H1 (cell line): ENCODE data around the gene PDE1C. TPM values are rescaled to one million over a fixed set of nuclear protein-coding genes. Genes with fewer than 3 reads are reported as not detected.

ENCODE experiments used
- CTCF ChIA-PET: fragments of 300-600 bp; sonication (Branson Sonifier 250); formaldehyde crosslinking; loops from one replicate; lab custom pipeline; 2021; ENCODE audit not compliant: partially characterized antibody; lab: Charles Lee
- POLR2A ChIA-PET: fragments of 300-600 bp; sonication (Branson Sonifier 250); formaldehyde crosslinking; loops from one replicate; lab custom pipeline; 2021; ENCODE audit warnings: inconsistent platforms; ENCODE audit not compliant: partially characterized antibody; lab: Charles Lee
- DNase-seq, 2 experiments: peaks; one replicate each; pipeline versions ENCODE4 v3.0.0 to v3.0.0-alpha.2; 2010 to 2022; ENCODE audit warnings: low spot score in 2 of 2, low read depth in 1 of 2, mixed read lengths in 1 of 2
- FAIRE-seq: peaks from 2 replicates; lab custom pipeline; 2011; peaks lifted over from hg19 to GRCh38; lab: Jason Lieb, UNC
- H2AFZ ChIP-seq: 2 replicates; pipeline ENCODE4 v1.8.1; 2012; ENCODE audit warnings: low read length, inconsistent platforms
- H2AK5ac ChIP-seq: 2 replicates; pipeline ENCODE4 v1.6.1; 2013; ENCODE audit warnings: low read depth, low read length
- H2BK120ac ChIP-seq: replicated peaks from 2 replicates; pipeline ENCODE3; 2013; ENCODE audit warnings: low read depth, low read length, inconsistent platforms
- H2BK12ac ChIP-seq: 2 replicates; pipeline ENCODE4 v1.6.1; 2013; ENCODE audit warnings: low read depth, low read length
- H2BK15ac ChIP-seq: 2 replicates; pipeline ENCODE4 v1.6.1; 2013; ENCODE audit warnings: low read length
- H2BK20ac ChIP-seq: 2 replicates; pipeline ENCODE4 v1.6.1; 2013; ENCODE audit warnings: low read length
- H2BK5ac ChIP-seq: 2 replicates; pipeline ENCODE4 v1.6.1; 2013; ENCODE audit warnings: low read depth, low read length
- H3K14ac ChIP-seq: 2 replicates; pipeline ENCODE4 v1.6.1; 2013; ENCODE audit warnings: inconsistent platforms; ENCODE audit not compliant: insufficient read length
- H3K18ac ChIP-seq: 2 replicates; pipeline ENCODE4 v1.6.1; 2013; ENCODE audit warnings: low read length; ENCODE audit errors: extremely low read depth
- H3K23ac ChIP-seq: 2 replicates; pipeline ENCODE4 v1.6.1; 2013; ENCODE audit warnings: inconsistent platforms; ENCODE audit not compliant: insufficient read length
- H3K23me2 ChIP-seq: 2 replicates; pipeline ENCODE4 v1.6.1; 2013; ENCODE audit warnings: low read depth, low read length
- H3K27ac ChIP-seq: 2 replicates; pipeline ENCODE4 v1.6.1; 2011; ENCODE audit warnings: low read depth, low read length, inconsistent platforms
- H3K27me3 ChIP-seq, 4 experiments: replicated peaks in 1 of 4; 1 replicate in 1 of 4; 2 replicates in 3 of 4; pipeline versions ENCODE4 v1.6.1 to v1.8.1; 2011 to 2013; ENCODE audit warnings: low read length in 3 of 4, mild to moderate bottlenecking in 3 of 4, inconsistent platforms in 2 of 4, mixed read lengths in 2 of 4, moderate library complexity in 1 of 4; ENCODE audit not compliant: control insufficient read depth in 3 of 4, insufficient read depth in 3 of 4; ENCODE audit errors: extremely low read depth in 1 of 4
- H3K36me3 ChIP-seq, 4 experiments: 2 replicates each; pipeline versions ENCODE4 v1.6.1 to v1.8.1; 2011 to 2013; ENCODE audit warnings: mild to moderate bottlenecking in 4 of 4, low read length in 3 of 4, moderate library complexity in 2 of 4, control low read depth in 1 of 4, inconsistent platforms in 1 of 4; ENCODE audit not compliant: insufficient read depth in 4 of 4, control insufficient read depth in 2 of 4
- H3K4ac ChIP-seq: replicated peaks from 2 replicates; pipeline ENCODE3; 2013; ENCODE audit warnings: low read length, low read depth, mixed read lengths, inconsistent platforms; ENCODE audit not compliant: insufficient read length
- H3K4me1 ChIP-seq, 4 experiments: replicated peaks in 1 of 4; 1 replicate in 1 of 4; 2 replicates in 3 of 4; pipeline versions ENCODE4 v1.6.1 to v1.8.1; 2011 to 2013; ENCODE audit warnings: low read length in 3 of 4, inconsistent platforms in 2 of 4, mixed read lengths in 1 of 4; ENCODE audit not compliant: insufficient read depth in 4 of 4, control insufficient read depth in 3 of 4
- H3K4me2 ChIP-seq, 2 experiments: 2 replicates each; pipeline versions ENCODE4 v1.6.1 to v1.8.1; 2011 to 2013; ENCODE audit warnings: low read depth in 2 of 2, low read length in 2 of 2, control low read depth in 1 of 2, inconsistent platforms in 1 of 2, mild to moderate bottlenecking in 1 of 2; ENCODE audit not compliant: insufficient read depth in 1 of 2
- H3K4me3 ChIP-seq, 4 experiments: fragments of 200-600, 300-600 bp in 1 of 4; sonication (generic), shearing (Covaris generic), sonication (Bioruptor Twin) in 1 of 4; 2 replicates each; pipeline versions ENCODE4 v1.5.1 to v1.8.1; 2011 to 2016; ENCODE audit warnings: low read length in 4 of 4, low read depth in 3 of 4, control low read depth in 2 of 4, inconsistent platforms in 2 of 4, mild to moderate bottlenecking in 2 of 4, mixed read lengths in 1 of 4, moderate library complexity in 1 of 4; ENCODE audit not compliant: insufficient read depth in 2 of 4; ENCODE audit errors: extremely low read depth in 1 of 4
- H3K56ac ChIP-seq: replicated peaks from 2 replicates; pipeline ENCODE3; 2013; ENCODE audit warnings: low read depth, mild to moderate bottlenecking, mixed read lengths, low read length, inconsistent platforms; ENCODE audit not compliant: insufficient read length
- H3K79me1 ChIP-seq: 2 replicates; pipeline ENCODE4 v1.6.1; 2013; ENCODE audit warnings: low read depth, low read length, control low read depth
- H3K79me2 ChIP-seq, 2 experiments: 2 replicates each; pipeline versions ENCODE4 v1.6.1 to v1.8.1; 2012 to 2013; ENCODE audit warnings: low read length in 2 of 2, mild to moderate bottlenecking in 2 of 2, inconsistent platforms in 1 of 2; ENCODE audit not compliant: insufficient read depth in 2 of 2, control insufficient read depth in 1 of 2
- H3K9ac ChIP-seq, 4 experiments: replicated peaks in 1 of 4; 1 replicate in 1 of 4; 2 replicates in 3 of 4; pipeline versions ENCODE4 v1.6.1 to v1.8.1; 2011 to 2013; ENCODE audit warnings: low read depth in 3 of 4, low read length in 3 of 4, control low read depth in 2 of 4, mild to moderate bottlenecking in 2 of 4, moderate library complexity in 2 of 4, inconsistent platforms in 1 of 4; ENCODE audit errors: extremely low read depth in 1 of 4
- H3K9me3 ChIP-seq, 2 experiments: 2 replicates each; pipeline versions ENCODE4 v1.6.1 to v1.8.1; 2012 to 2013; ENCODE audit warnings: mild to moderate bottlenecking in 2 of 2, moderate library complexity in 2 of 2, control low read depth in 1 of 2, inconsistent platforms in 1 of 2, low read depth in 1 of 2, low read length in 1 of 2, mixed read lengths in 1 of 2; ENCODE audit not compliant: insufficient read depth in 2 of 2
- H4K20me1 ChIP-seq, 2 experiments: replicated peaks in 1 of 2; 2 replicates each; pipeline versions ENCODE3 to v1.8.1; 2011 to 2013; ENCODE audit warnings: inconsistent platforms in 2 of 2, low read length in 2 of 2, mild to moderate bottlenecking in 1 of 2; ENCODE audit not compliant: insufficient read depth in 2 of 2, control insufficient read depth in 1 of 2
- H4K5ac ChIP-seq: 2 replicates; pipeline ENCODE4 v1.6.1; 2013; ENCODE audit warnings: low read length, low read depth, mixed read lengths, inconsistent platforms; ENCODE audit not compliant: insufficient read length
- H4K8ac ChIP-seq: 2 replicates; pipeline ENCODE4 v1.8.0; 2013; ENCODE audit warnings: mild to moderate bottlenecking, moderate library complexity, low read length, inconsistent platforms; ENCODE audit not compliant: insufficient read depth; ENCODE audit errors: extremely low read depth
- H4K91ac ChIP-seq: replicated peaks from 2 replicates; pipeline ENCODE3; 2013; ENCODE audit warnings: low read length, mixed read lengths, inconsistent platforms; ENCODE audit not compliant: insufficient read length
- FOSL1 ChIP-seq: IDR thresholded peaks from 2 replicates; pipeline ENCODE4 v1.6.1; 2011; ENCODE audit warnings: mild to moderate bottlenecking, low read depth, low read length, moderate library complexity; ENCODE audit not compliant: insufficient read depth
- MAX ChIP-seq: IDR thresholded peaks from 2 replicates; pipeline ENCODE4 v1.6.1; 2012; ENCODE audit warnings: inconsistent platforms
- SIRT6 ChIP-seq: IDR thresholded peaks from one replicate; pipeline ENCODE4 v1.7.1; 2012; ENCODE audit warnings: low read length, inconsistent platforms
- SIX5 ChIP-seq: IDR thresholded peaks from 2 replicates; pipeline ENCODE4 v1.6.1; 2011; ENCODE audit warnings: mild to moderate bottlenecking, low read depth, low read length
- SP2 ChIP-seq: IDR thresholded peaks from 2 replicates; pipeline ENCODE4 v1.6.1; 2012; ENCODE audit warnings: mild to moderate bottlenecking, low read length, inconsistent platforms
- TAF1 ChIP-seq: IDR thresholded peaks from 2 replicates; pipeline ENCODE4 v1.6.1; 2011; ENCODE audit warnings: mild to moderate bottlenecking, low read depth, low read length
- WGBS, 2 experiments: shearing (Covaris generic) in 1 of 2; methylation state at CpG; one replicate each; pipeline versions ENCODE4 v1.1.6 to v1.1.7; 2013 to 2015; ENCODE audit warnings: low lambda C conversion rate in 2 of 2, mixed read lengths in 2 of 2, inconsistent platforms in 1 of 2, low coverage in 1 of 2, missing lambda C conversion rate in 1 of 2; ENCODE audit not compliant: insufficient replicate concordance in 2 of 2, insufficient coverage in 1 of 2, insufficient read length in 1 of 2; ENCODE audit errors: extremely low coverage in 1 of 2, missing lambda C conversion rate in 1 of 2; 5-methylcytosine and 5-hydroxymethylcytosine counted together
- polyA plus RNA-seq, 7 experiments: library from polyadenylated mRNA; depleted of rRNA in 3 of 7; stranded (reverse) in 5 of 7; unstranded in 2 of 7; fragments of >200 nt in 5 of 7; fragments of 200-250 nt in 2 of 7; gene quantifications; 1 replicate in 5 of 7; 2 replicates in 1 of 7; 4 replicates in 1 of 7; pipeline versions ENCODE4 v1.2.1 to v1.2.3, GENCODE V29; 2011 to 2013; ENCODE audit warnings: missing spikeins in 2 of 7, mixed read lengths in 2 of 7
- total RNA-seq: library from RNA; stranded (reverse); fragmentation: NEBNext Ultra II Directional; extraction: Animal tissue kit (Norgen Biotek cat#: 25700); gene quantifications from 2 replicates; pipeline ENCODE4 v1.2.1, GENCODE V29; 2021

The PDE1C gene
- total and polyA plus RNA-seq, 2 of the 8 experiments (the other 6 are each of a cell fraction or from before 2014, with no cell fraction given): 0.11 to 1.1 TPM

GRCh38 chr7:31975546-31975945 is 94.7 kb downstream of the PDE1C start:
- Histone ChIP-seq H3K4me3 (no peak overlapping the region), H2AK5ac (no peak overlapping the region), H3K27ac (no peak overlapping the region), H3K27me3 (no peaks in the 10 kb centered on the region; a peak in 1 of 7 replicates), H2BK12ac (no peak overlapping the region), H2BK20ac (no peak overlapping the region), H3K36me3 (no peaks in the 10 kb centered on the region), H3K56ac (no peak overlapping the region), H3K23ac (no peak overlapping the region), H3K79me2 (no peaks in the 10 kb centered on the region), H4K20me1 (no peaks in the 10 kb centered on the region), H4K8ac (no peak overlapping the region), H2BK5ac (no peak overlapping the region), H3K9me3 (0 out of 4 replicates have a peak, but pooled peaks cover 0 to 4% of the 10 kb centered on the region in 2 experiments), H3K9ac (no peak overlapping the region), H2AFZ (no peak overlapping the region), H2BK120ac (no peak overlapping the region), H3K23me2 (no peaks in the 10 kb centered on the region), H3K79me1 (no peaks in the 10 kb centered on the region), H2BK15ac (no peak overlapping the region), H4K5ac (no peak overlapping the region), H4K91ac (no peak overlapping the region), H3K4me1 (no peaks in the 10 kb centered on the region), H3K14ac (no peak overlapping the region), H3K4ac (no peak overlapping the region), H3K4me2 (no peak overlapping the region), H3K18ac (no peak overlapping the region)
- TF ChIP-seq SIRT6 (no peak), MAX (no peak), SIX5 (no peak), FOSL1 (no peak), TAF1 (no peak), SP2 (no peak)
- WGBS, 2 experiments: 92% methylated on average over 5 of the region's 5 CpGs; no CpG with 5 or more reads in 1 of the 2 experiments
- CTCF ChIA-PET: no interaction called here
- FAIRE-seq (no peak), DNase-seq (no peak)
- POLR2A ChIA-PET: no interaction called here
